MM.1S (cell line): Measurements from ENCODE around the gene EPHA3.

Source experiments
- DNase-seq: peaks from one replicate; pipeline ENCODE4 v3.0.0-alpha.2; 2015
- H2AFZ ChIP-seq: fragments of 300-600 bp; sonication (generic); 2 replicates; pipeline ENCODE4 v1.6.0; 2016; ENCODE audit warnings: antibody characterized with exemption, low read length
- H3F3A ChIP-seq: fragments of 300-600 bp; sonication (generic); 2 replicates; pipeline ENCODE4 v1.6.1; 2016; ENCODE audit warnings: mild to moderate bottlenecking, antibody characterized with exemption, low read length, moderate library complexity, mixed read lengths; ENCODE audit not compliant: insufficient read depth
- H3K27ac ChIP-seq: fragments of 300-600 bp; sonication (generic); 2 replicates; pipeline ENCODE4 v1.5.1; 2016; ENCODE audit warnings: mild to moderate bottlenecking, low read length
- H3K27me3 ChIP-seq: fragments of 300-600 bp; sonication (generic); replicated peaks from 2 replicates; pipeline ENCODE4 v1.6.0; 2016; ENCODE audit warnings: low read length; ENCODE audit not compliant: insufficient read depth
- H3K36me3 ChIP-seq: fragments of 300-600 bp; sonication (generic); replicated peaks from 2 replicates; pipeline ENCODE4 v1.6.1; 2016; ENCODE audit warnings: mild to moderate bottlenecking, low read length, mixed read lengths; ENCODE audit not compliant: insufficient read depth
- H3K4me1 ChIP-seq: fragments of 300-600 bp; sonication (generic); 2 replicates; pipeline ENCODE4 v1.6.1; 2016; ENCODE audit warnings: low read length, mixed read lengths
- H3K4me2 ChIP-seq: fragments of 300-600 bp; sonication (generic); 2 replicates; pipeline ENCODE4 v1.6.0; 2016; ENCODE audit warnings: low read depth, low read length
- H3K4me3 ChIP-seq: fragments of 300-600 bp; sonication (generic); 2 replicates; pipeline ENCODE4 v1.5.1; 2016; ENCODE audit warnings: low read length, mixed read lengths
- H3K79me2 ChIP-seq: fragments of 300-600 bp; sonication (generic); 2 replicates; pipeline ENCODE4 v1.6.1; 2016; ENCODE audit warnings: mixed run types, low read length, mixed read lengths
- H3K9ac ChIP-seq: fragments of 300-600 bp; sonication (generic); 2 replicates; pipeline ENCODE4 v1.6.1; 2016; ENCODE audit warnings: low read length, mixed read lengths
- H3K9me2 ChIP-seq: fragments of 300-600 bp; sonication (generic); replicated peaks from 2 replicates; pipeline ENCODE4 v1.6.1; 2016; ENCODE audit warnings: mild to moderate bottlenecking, low read length, mixed read lengths; ENCODE audit not compliant: insufficient read depth
- H3K9me3 ChIP-seq: fragments of 300-600 bp; sonication (generic); replicated peaks from 2 replicates; pipeline ENCODE4 v1.6.1; 2016; ENCODE audit warnings: mild to moderate bottlenecking, low read length, mixed read lengths; ENCODE audit not compliant: insufficient read depth
- H4K20me1 ChIP-seq: fragments of 300-600 bp; sonication (generic); 2 replicates; pipeline ENCODE4 v1.6.1; 2016; ENCODE audit warnings: mild to moderate bottlenecking, low read length, moderate library complexity, mixed read lengths; ENCODE audit not compliant: insufficient read depth
- EZH2 ChIP-seq: fragments of 300-600 bp; sonication (generic); optimal IDR thresholded peaks from 2 replicates; pipeline ENCODE3; 2017; ENCODE audit warnings: low read depth, mild to moderate bottlenecking, antibody characterized with exemption, low read length, mixed read lengths
- EZH2phosphoT487 ChIP-seq: fragments of 300-600 bp; sonication (generic); IDR thresholded peaks from 2 replicates; pipeline ENCODE4 v1.6.1; 2018; ENCODE audit warnings: antibody characterized with exemption, low read length
- TF ChIP-seq, protein P1 (sequence below): fragments of 300-600 bp; sonication (generic); IDR thresholded peaks from 2 replicates; pipeline ENCODE4 v1.5.1; 2016; ENCODE audit warnings: antibody characterized with exemption, low read length, mixed read lengths

EPHA3 gene

GRCh38 chr3:89419647-89420241 is 312.3 kb downstream of the EPHA3 start:
- no peaks in the 10 kb centered on the region for H3F3A ChIP-seq
- H3K79me2 ChIP-seq = no peaks in the 10 kb centered on the region
- no peak overlapping the region for H3K4me3 ChIP-seq
- H3K36me3 ChIP-seq = no peaks in the 10 kb centered on the region
- H3K4me1 ChIP-seq = no peaks in the 10 kb centered on the region
- H4K20me1 ChIP-seq = no peaks in the 10 kb centered on the region
- no peak overlapping the region for H3K4me2 ChIP-seq
- no peak overlapping the region for H2AFZ ChIP-seq
- no peak for DNase-seq
- no peak overlapping the region for H3K9ac ChIP-seq
- no peak overlapping the region for H3K27ac ChIP-seq
- H3K9me3 ChIP-seq = no peaks in the 10 kb centered on the region
- no peaks in the 10 kb centered on the region for H3K27me3 ChIP-seq
- TF ChIP-seq, protein P1, sequence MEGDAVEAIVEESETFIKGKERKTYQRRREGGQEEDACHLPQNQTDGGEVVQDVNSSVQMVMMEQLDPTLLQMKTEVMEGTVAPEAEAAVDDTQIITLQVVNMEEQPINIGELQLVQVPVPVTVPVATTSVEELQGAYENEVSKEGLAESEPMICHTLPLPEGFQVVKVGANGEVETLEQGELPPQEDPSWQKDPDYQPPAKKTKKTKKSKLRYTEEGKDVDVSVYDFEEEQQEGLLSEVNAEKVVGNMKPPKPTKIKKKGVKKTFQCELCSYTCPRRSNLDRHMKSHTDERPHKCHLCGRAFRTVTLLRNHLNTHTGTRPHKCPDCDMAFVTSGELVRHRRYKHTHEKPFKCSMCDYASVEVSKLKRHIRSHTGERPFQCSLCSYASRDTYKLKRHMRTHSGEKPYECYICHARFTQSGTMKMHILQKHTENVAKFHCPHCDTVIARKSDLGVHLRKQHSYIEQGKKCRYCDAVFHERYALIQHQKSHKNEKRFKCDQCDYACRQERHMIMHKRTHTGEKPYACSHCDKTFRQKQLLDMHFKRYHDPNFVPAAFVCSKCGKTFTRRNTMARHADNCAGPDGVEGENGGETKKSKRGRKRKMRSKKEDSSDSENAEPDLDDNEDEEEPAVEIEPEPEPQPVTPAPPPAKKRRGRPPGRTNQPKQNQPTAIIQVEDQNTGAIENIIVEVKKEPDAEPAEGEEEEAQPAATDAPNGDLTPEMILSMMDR = no peak
- TF ChIP-seq EZH2phosphoT487 (no peak), EZH2 (no peak)
- H3K9me2 ChIP-seq = no peaks in the 10 kb centered on the region

- no peaks in the 10 kb centered on the region for H3K9me2 ChIP-seq
- no peak for DNase-seq
- no peak overlapping the region for H3K9ac ChIP-seq
- H3K4me3 ChIP-seq = no peak overlapping the region
- H3K27ac ChIP-seq = no peak overlapping the region
- H3F3A ChIP-seq = no peaks in the 10 kb centered on the region
- no peaks in the 10 kb centered on the region for H4K20me1 ChIP-seq
- H3K9me3 ChIP-seq = no peaks in the 10 kb centered on the region
- no peak overlapping the region for H2AFZ ChIP-seq
- TF ChIP-seq EZH2phosphoT487 (no peak), EZH2 (no peak)
- TF ChIP-seq, protein P1 = no peak
- H3K36me3 ChIP-seq = no peaks in the 10 kb centered on the region
- no peak overlapping the region for H3K4me2 ChIP-seq
- H3K27me3 ChIP-seq = no peaks in the 10 kb centered on the region
- H3K79me2 ChIP-seq = no peaks in the 10 kb centered on the region
- H3K4me1 ChIP-seq = no peaks in the 10 kb centered on the region
Measured at GRCh38 chr3:89426060-89426459, 318.6 kb downstream of the EPHA3 start.

DNA sequence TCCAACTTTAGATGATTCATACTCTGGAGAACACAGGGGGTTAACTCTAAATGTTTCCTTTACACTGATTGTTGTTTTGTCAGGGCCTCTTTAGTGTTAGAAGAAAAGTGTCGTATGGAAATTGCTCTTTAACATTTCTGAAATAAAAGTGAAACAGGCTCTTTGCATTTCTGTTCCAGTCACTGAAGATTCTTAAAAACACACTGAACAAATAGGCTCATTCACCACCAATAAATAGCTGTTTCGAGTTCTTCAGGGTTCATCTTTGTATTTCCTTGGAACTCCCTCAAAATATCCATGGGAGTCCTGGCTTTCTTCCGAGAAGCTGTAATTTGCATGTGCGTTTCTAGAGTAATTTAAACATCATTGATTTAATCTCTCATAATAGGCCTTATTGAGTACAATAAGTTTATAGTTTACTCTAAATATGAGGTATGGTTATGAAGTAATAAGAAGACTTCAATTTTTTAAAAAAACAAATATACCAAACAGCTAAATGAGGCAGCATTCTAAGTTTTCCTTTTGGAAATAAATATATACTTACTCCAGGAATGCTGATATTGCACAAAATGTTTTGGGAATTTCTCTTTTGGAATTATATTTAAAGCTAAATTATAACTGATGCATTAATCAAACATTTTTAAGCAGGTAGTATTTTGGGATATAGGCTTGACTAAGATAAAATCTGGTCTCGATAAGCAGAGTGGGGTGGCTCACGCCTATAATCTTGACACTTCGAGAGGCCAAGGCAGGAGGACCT is 327.4 kb downstream of the EPHA3 start:
- no peak overlapping the region for H3K4me2 ChIP-seq
- H2AFZ ChIP-seq = no peak overlapping the region
- H3K27me3 ChIP-seq = no peaks in the 10 kb centered on the region
- no peaks in the 10 kb centered on the region for H3K36me3 ChIP-seq
- TF ChIP-seq EZH2 = no peak
- no peaks in the 10 kb centered on the region for H3K9me3 ChIP-seq
- no peak overlapping the region for H3K4me3 ChIP-seq
- no peaks in the 10 kb centered on the region for H3F3A ChIP-seq
- no peaks in the 10 kb centered on the region for H3K79me2 ChIP-seq
- H4K20me1 ChIP-seq = no peaks in the 10 kb centered on the region
- no peaks in the 10 kb centered on the region for H3K9me2 ChIP-seq
- H3K4me1 ChIP-seq = no peaks in the 10 kb centered on the region
- H3K9ac ChIP-seq = no peak overlapping the region
- no peak overlapping the region for H3K27ac ChIP-seq
- no peak for DNase-seq

- H3K27me3 ChIP-seq = no peaks in the 10 kb centered on the region
- no peaks in the 10 kb centered on the region for H3K36me3 ChIP-seq
- DNase-seq = no peak
- H3K9me2 ChIP-seq = no peaks in the 10 kb centered on the region
- no peaks in the 10 kb centered on the region for H3K4me1 ChIP-seq
- H3K9me3 ChIP-seq = no peaks in the 10 kb centered on the region
- no peak overlapping the region for H3K9ac ChIP-seq
- no peak overlapping the region for H2AFZ ChIP-seq
- H3K79me2 ChIP-seq = no peaks in the 10 kb centered on the region
- no peak overlapping the region for H3K4me2 ChIP-seq
- TF ChIP-seq, protein P1 = no peak
- TF ChIP-seq EZH2phosphoT487 = no peak
- TF ChIP-seq EZH2 = no peak
- no peak overlapping the region for H3K4me3 ChIP-seq
- H4K20me1 ChIP-seq = no peaks in the 10 kb centered on the region
- H3K27ac ChIP-seq = no peak overlapping the region
- H3F3A ChIP-seq = no peaks in the 10 kb centered on the region
Measured at GRCh38 chr3:89436846-89437245, 329.4 kb downstream of the EPHA3 start.
